ENCODE data around the gene JSRP1.

DNA sequence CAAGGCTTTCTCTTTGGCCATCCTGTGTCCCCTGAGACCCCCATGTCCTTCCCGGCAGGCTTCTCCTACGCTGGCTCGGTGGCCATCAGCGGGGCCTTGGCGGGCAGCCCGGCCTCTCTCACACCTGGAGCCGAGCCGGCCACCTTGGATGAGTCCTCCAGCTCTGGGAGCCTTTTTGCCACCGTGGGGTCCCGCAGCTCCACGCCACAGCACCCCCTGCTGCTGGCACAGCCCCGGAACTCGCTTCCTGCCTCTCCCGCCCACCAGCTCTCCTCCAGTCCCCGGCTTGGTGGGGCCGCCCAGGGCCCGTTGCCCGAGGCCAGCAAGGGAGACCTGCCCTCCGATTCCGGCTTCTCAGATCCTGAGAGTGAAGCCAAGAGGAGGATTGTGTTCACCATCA lies 34.3 kb downstream of the JSRP1 start:
- TF ChIP-seq, protein P1, sequence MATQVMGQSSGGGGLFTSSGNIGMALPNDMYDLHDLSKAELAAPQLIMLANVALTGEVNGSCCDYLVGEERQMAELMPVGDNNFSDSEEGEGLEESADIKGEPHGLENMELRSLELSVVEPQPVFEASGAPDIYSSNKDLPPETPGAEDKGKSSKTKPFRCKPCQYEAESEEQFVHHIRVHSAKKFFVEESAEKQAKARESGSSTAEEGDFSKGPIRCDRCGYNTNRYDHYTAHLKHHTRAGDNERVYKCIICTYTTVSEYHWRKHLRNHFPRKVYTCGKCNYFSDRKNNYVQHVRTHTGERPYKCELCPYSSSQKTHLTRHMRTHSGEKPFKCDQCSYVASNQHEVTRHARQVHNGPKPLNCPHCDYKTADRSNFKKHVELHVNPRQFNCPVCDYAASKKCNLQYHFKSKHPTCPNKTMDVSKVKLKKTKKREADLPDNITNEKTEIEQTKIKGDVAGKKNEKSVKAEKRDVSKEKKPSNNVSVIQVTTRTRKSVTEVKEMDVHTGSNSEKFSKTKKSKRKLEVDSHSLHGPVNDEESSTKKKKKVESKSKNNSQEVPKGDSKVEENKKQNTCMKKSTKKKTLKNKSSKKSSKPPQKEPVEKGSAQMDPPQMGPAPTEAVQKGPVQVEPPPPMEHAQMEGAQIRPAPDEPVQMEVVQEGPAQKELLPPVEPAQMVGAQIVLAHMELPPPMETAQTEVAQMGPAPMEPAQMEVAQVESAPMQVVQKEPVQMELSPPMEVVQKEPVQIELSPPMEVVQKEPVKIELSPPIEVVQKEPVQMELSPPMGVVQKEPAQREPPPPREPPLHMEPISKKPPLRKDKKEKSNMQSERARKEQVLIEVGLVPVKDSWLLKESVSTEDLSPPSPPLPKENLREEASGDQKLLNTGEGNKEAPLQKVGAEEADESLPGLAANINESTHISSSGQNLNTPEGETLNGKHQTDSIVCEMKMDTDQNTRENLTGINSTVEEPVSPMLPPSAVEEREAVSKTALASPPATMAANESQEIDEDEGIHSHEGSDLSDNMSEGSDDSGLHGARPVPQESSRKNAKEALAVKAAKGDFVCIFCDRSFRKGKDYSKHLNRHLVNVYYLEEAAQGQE (IDR thresholded peaks at IDR 0.05; ENCODE audit: insufficient replicate concordance, low read depth), result no peak
- TF ChIP-seq POLR2AphosphoS5 (IDR thresholded peaks at IDR 0.05; ENCODE audit: low read depth), result no peak
- TF ChIP-seq, protein P2, sequence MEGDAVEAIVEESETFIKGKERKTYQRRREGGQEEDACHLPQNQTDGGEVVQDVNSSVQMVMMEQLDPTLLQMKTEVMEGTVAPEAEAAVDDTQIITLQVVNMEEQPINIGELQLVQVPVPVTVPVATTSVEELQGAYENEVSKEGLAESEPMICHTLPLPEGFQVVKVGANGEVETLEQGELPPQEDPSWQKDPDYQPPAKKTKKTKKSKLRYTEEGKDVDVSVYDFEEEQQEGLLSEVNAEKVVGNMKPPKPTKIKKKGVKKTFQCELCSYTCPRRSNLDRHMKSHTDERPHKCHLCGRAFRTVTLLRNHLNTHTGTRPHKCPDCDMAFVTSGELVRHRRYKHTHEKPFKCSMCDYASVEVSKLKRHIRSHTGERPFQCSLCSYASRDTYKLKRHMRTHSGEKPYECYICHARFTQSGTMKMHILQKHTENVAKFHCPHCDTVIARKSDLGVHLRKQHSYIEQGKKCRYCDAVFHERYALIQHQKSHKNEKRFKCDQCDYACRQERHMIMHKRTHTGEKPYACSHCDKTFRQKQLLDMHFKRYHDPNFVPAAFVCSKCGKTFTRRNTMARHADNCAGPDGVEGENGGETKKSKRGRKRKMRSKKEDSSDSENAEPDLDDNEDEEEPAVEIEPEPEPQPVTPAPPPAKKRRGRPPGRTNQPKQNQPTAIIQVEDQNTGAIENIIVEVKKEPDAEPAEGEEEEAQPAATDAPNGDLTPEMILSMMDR (IDR thresholded peaks at IDR 0.05; ENCODE audit: insufficient read depth, low read length), result no peak
